ENCODE measurements around the gene FHOD3. TPM values are rescaled to one million over a fixed set of nuclear protein-coding genes. Genes with fewer than 3 reads are reported as not detected.
"Not testable (repeated sequence)": the region's sequence is repeated elsewhere in the genome, so short reads cannot be mapped to it uniquely, and the experiment has no call there.

The FHOD3 gene
- total RNA-seq, 1 experiment from 2014 or later = 5.0 TPM

GRCh38 chr18:36714476-36714875, 417.0 kb downstream of the FHOD3 start:
- no peaks in the 10 kb centered on the region for H3K9me3 Mint-ChIP-seq (ENCODE audit: unreplicated experiment)
- H3K36me3 Mint-ChIP-seq (ENCODE audit: insufficient read depth, unreplicated experiment) = no peaks in the 10 kb centered on the region
- H3K4me3 Mint-ChIP-seq (ENCODE audit: unreplicated experiment) = no peak overlapping the region
- TF ChIP-seq, protein P1, sequence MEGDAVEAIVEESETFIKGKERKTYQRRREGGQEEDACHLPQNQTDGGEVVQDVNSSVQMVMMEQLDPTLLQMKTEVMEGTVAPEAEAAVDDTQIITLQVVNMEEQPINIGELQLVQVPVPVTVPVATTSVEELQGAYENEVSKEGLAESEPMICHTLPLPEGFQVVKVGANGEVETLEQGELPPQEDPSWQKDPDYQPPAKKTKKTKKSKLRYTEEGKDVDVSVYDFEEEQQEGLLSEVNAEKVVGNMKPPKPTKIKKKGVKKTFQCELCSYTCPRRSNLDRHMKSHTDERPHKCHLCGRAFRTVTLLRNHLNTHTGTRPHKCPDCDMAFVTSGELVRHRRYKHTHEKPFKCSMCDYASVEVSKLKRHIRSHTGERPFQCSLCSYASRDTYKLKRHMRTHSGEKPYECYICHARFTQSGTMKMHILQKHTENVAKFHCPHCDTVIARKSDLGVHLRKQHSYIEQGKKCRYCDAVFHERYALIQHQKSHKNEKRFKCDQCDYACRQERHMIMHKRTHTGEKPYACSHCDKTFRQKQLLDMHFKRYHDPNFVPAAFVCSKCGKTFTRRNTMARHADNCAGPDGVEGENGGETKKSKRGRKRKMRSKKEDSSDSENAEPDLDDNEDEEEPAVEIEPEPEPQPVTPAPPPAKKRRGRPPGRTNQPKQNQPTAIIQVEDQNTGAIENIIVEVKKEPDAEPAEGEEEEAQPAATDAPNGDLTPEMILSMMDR (IDR thresholded peaks at IDR 0.05; ENCODE audit: unreplicated experiment) = no peak
- intact Hi-C loops (cut with micrococcal nuclease) = no loop called here
- POLR2A ChIA-PET = no interaction called here
- H3K27me3 Mint-ChIP-seq (ENCODE audit: insufficient read depth, unreplicated experiment) = no peaks in the 10 kb centered on the region
- no peak overlapping the region for H3K27ac Mint-ChIP-seq (ENCODE audit: low read depth, unreplicated experiment)
- no TSS peak for BruUV-seq (replicated peaks)
- DNase-seq (ENCODE audit: unreplicated experiment) = no peak
- CTCF ChIA-PET = interaction anchor here (0.6 kb wide), 2 partner anchors 43 to 136 kb away, joined by 4 to 5 read pairs; no protein-coding TSS in a partner anchor
- peaks cover 8% of the 10 kb centered on the region for H3K4me1 Mint-ChIP-seq (ENCODE audit: insufficient read depth, unreplicated experiment)

GRCh38 chr18:36717422-36718110, 420.1 kb downstream of the FHOD3 start:
- BruUV-seq (replicated peaks) = no TSS peak
- TF ChIP-seq, protein P1 (IDR thresholded peaks at IDR 0.05; ENCODE audit: unreplicated experiment) = no peak
- no peak overlapping the region for H3K27ac Mint-ChIP-seq (ENCODE audit: low read depth, unreplicated experiment)
- no peaks in the 10 kb centered on the region for H3K36me3 Mint-ChIP-seq (ENCODE audit: insufficient read depth, unreplicated experiment)
- ChIA-PET POLR2A (no interaction called here), CTCF (no interaction called here)
- no peak for DNase-seq (ENCODE audit: unreplicated experiment)
- intact Hi-C loops (cut with micrococcal nuclease) = no loop called here
- H3K4me1 Mint-ChIP-seq (ENCODE audit: insufficient read depth, unreplicated experiment) = no peaks in the 10 kb centered on the region
- no peaks in the 10 kb centered on the region for H3K27me3 Mint-ChIP-seq (ENCODE audit: insufficient read depth, unreplicated experiment)
- H3K9me3 Mint-ChIP-seq (ENCODE audit: unreplicated experiment) = no peaks in the 10 kb centered on the region
- no peak overlapping the region for H3K4me3 Mint-ChIP-seq (ENCODE audit: unreplicated experiment)

DNA sequence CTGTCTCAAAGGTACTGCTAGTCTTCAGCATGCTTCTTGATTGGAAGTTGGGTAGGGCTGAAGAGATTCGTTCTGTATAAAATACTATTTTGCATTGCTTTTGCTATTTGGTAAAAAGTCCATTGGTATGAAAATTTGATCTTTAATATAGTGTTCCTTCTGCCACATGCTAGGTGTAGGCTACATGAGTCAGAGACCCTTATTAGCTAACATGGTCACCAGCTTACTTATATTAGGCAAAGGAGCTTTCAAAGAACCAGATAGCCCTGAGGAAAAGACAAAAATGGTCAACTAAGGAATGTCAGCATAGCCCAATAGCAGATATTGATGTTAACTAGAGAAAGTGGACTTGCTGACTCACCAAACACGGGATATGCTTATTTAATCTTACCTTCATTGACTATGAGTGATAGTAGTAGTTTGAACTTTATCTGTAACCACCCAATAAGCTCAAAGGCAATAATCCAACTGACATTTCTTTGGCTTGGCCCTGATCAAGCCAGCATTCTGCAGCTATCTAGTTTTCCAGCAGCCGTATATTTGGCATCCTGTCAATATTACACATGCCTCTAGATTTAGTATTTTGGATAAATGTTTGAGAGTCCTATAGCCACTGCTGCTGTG, 421.3 kb downstream of the FHOD3 start:
- H3K27me3 Mint-ChIP-seq (ENCODE audit: insufficient read depth, unreplicated experiment) = no peaks in the 10 kb centered on the region
- no peak overlapping the region for H3K27ac Mint-ChIP-seq (ENCODE audit: low read depth, unreplicated experiment)
- no peaks in the 10 kb centered on the region for H3K9me3 Mint-ChIP-seq (ENCODE audit: unreplicated experiment)
- no peaks in the 10 kb centered on the region for H3K4me1 Mint-ChIP-seq (ENCODE audit: insufficient read depth, unreplicated experiment)
- ChIA-PET POLR2A (no interaction called here), CTCF (interaction anchor here (0.6 to 3.2 kb wide), 3 partner anchors 31 to 1307 kb away, joined by 4 to 16 read pairs (median 4); no protein-coding TSS in a partner anchor)
- BruUV-seq (replicated peaks) = no TSS peak
- H3K4me3 Mint-ChIP-seq (ENCODE audit: unreplicated experiment) = no peak overlapping the region
- TF ChIP-seq, protein P1 (IDR thresholded peaks at IDR 0.05; ENCODE audit: unreplicated experiment) = no peak
- intact Hi-C loops (cut with micrococcal nuclease) = no loop called here
- no peak for DNase-seq (ENCODE audit: unreplicated experiment)
- H3K36me3 Mint-ChIP-seq (ENCODE audit: insufficient read depth, unreplicated experiment) = peaks cover 4% of the 10 kb centered on the region

GRCh38 chr18:36719630-36720029, 422.1 kb downstream of the FHOD3 start:
- BruUV-seq (replicated peaks) = no TSS peak
- no peak for DNase-seq (ENCODE audit: unreplicated experiment)
- intact Hi-C loops (cut with micrococcal nuclease) = no loop called here
- Mint-ChIP-seq H3K36me3 (ENCODE audit: insufficient read depth, unreplicated experiment) (peaks cover 4% of the 10 kb centered on the region), H3K9me3 (ENCODE audit: unreplicated experiment) (no peaks in the 10 kb centered on the region), H3K4me1 (ENCODE audit: insufficient read depth, unreplicated experiment) (no peaks in the 10 kb centered on the region), H3K27me3 (ENCODE audit: insufficient read depth, unreplicated experiment) (no peaks in the 10 kb centered on the region), H3K4me3 (ENCODE audit: unreplicated experiment) (no peak overlapping the region), H3K27ac (ENCODE audit: low read depth, unreplicated experiment) (no peak overlapping the region)
- TF ChIP-seq, protein P1 (IDR thresholded peaks at IDR 0.05; ENCODE audit: unreplicated experiment) = no peak
- ChIA-PET CTCF (interaction anchor here (0.6 to 3.2 kb wide), 3 partner anchors 14 to 284 kb away, joined by 3 to 16 read pairs (median 4); no protein-coding TSS in a partner anchor), POLR2A (no interaction called here)

DNA sequence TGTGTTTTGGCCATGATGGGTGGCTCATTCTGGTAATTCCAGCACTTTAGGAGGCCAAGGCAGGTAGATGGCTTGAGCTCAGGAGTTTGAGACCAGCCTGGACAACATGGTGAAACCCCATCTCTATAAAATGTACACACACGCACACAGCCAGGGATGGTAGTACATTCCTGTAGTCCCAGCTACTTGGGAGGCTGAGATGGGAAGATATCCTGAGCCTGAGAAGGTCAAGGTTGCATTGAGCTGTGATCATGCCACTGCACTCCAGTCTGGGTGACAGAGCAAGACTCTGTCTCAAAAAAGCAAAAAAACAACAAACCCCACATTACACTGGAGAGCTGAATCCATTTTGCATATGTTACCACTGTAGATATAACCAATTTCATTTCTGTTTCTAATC, 423.8 kb downstream of the FHOD3 start:
- H3K36me3 Mint-ChIP-seq (ENCODE audit: insufficient read depth, unreplicated experiment); H3K4me1 Mint-ChIP-seq (ENCODE audit: insufficient read depth, unreplicated experiment); H3K27ac Mint-ChIP-seq (ENCODE audit: low read depth, unreplicated experiment); H3K27me3 Mint-ChIP-seq (ENCODE audit: insufficient read depth, unreplicated experiment); intact Hi-C loops (cut with micrococcal nuclease); DNase-seq (ENCODE audit: unreplicated experiment); H3K9me3 Mint-ChIP-seq (ENCODE audit: unreplicated experiment); H3K4me3 Mint-ChIP-seq (ENCODE audit: unreplicated experiment); BruUV-seq (replicated peaks): not testable (repeated sequence)
- CTCF ChIA-PET = interaction anchor here (0.6 to 3.2 kb wide), 5 partner anchors 19 to 1502 kb away, joined by 3 to 16 read pairs (median 4); no protein-coding TSS in a partner anchor
- POLR2A ChIA-PET = interaction anchor here (1.7 kb wide), 1 partner anchor 10 kb away, joined by 7 read pairs; no protein-coding TSS in a partner anchor
